Embryonic facial prominence (tissue), 1 donor: Measurements from ENCODE around the gene TPM1.

Source experiments
- DNase-seq: peaks from one replicate; pipeline ENCODE4 v3.0.0-alpha.2; 2016; ENCODE audit errors: extremely low spot score

TPM1 gene

GRCh38 chr15:63075015-63075983 is 32.8 kb downstream of the TPM1 start:
- no peak for DNase-seq

- DNase-seq: no peak
These were observed 33.6 kb downstream of the TPM1 start for GRCh38 chr15:63075984-63076713.

GRCh38 chr15:63076714-63077046 is 34.1 kb downstream of the TPM1 start:
- no peak for DNase-seq

- DNase-seq: no peak
These were observed 35.4 kb downstream of the TPM1 start for GRCh38 chr15:63077952-63078351.

DNA sequence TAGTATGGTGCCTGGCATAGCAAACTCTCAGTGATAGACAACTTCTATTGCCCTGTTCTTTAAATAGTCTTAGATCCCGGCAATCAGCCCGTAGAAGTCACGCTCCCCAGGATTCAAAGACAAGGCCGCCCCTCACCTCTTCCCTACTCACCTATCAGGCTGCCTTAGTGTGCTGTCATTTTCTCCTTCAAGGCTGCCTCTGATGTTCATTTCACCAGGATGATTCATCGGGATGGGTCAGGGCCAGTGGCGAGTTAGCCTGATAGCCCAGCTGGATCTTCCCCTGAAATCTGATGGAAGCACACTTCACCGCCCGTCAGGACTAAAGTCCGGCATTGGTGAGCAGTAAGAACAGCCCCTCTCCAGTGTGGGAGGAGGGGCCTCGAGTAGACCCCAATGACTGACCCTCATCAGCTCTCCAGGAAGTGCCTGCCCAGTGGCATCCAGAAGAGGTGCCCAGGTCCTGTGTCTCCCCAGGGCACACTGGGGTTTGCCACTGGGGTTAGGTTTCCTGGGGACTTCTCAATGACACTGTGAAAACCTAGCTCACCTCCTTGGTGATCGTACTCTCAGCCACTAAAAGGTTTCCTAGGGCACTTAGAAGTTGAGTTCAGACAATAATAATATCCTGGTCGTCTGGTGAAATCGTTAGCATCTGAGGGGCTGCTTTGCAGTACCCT is 37.5 kb downstream of the TPM1 start:
- DNase-seq: no peak

DNA sequence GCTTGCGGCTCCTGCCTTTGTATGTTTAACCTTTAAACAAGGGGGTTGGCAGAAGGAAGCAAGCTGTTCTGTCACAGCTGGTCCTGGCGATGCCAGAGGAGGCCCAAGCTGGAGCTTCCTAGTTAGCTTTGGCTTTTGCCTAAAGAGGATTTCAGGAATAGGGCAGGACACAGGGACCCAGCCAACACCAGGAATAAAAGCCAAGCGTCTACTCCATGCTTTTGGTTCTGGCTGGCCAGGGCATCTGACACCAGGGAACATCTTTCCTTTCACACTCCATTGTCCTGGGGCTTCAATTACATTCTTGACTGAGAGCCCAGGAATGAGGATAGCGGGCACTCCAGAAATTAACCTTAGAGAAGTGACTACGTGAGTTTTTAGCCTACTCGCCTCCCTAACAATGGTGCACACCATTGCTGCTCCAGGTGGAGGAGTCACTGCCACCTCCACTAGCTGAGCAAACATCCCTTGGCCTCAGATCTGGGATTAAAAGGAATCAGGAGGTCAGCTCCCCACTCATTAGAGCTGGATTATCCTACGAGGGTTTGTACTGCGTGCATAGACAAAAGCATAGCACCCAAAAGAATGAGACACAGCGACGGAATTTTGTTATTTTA is 38.2 kb downstream of the TPM1 start:
- DNase-seq: no peak

GRCh38 chr15:63082366-63082765 is 39.8 kb downstream of the TPM1 start:
- no peak for DNase-seq

DNA sequence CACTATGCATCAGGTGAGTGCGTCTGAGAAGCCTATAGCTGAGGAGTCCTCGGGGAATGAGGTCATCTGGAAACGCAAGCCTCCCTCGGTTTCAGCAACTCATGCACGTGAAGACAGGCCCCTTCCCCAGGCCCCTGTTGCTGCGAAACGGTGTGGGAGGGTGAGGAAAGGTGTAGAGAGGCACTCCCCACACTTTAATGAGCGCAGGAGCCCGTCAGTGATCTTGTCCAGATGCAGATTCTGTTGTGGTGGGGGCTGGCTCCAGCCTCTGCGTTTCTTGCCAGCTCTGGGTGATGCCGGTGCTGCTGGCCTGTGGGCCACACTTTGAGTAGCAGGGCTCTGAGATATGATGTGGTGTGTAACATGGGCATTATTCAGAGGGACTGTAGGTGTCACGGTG is 40.5 kb downstream of the TPM1 start:
- no peak for DNase-seq

- no peak for DNase-seq
These were observed 41.0 kb downstream of the TPM1 start for GRCh38 chr15:63083541-63083940.

DNA sequence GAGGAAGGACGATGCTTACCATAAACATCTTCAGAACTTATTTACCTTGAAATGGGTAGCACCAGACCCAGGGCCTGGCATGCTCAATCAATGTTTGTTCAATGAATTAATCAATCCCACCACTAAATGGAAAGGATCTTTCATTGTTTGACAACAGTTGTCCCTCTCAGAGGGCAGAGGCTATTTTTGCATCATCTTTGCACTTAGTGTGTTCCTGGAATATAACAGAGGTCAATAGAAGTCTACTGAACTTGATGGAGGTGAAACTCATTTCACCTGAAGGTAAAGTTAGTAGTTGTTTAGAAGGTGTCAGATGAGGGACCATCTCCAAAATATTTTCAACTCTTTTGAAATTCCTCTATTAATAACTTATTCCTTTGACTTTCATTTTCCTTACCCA is 42.3 kb downstream of the TPM1 start:
- no peak for DNase-seq

DNA sequence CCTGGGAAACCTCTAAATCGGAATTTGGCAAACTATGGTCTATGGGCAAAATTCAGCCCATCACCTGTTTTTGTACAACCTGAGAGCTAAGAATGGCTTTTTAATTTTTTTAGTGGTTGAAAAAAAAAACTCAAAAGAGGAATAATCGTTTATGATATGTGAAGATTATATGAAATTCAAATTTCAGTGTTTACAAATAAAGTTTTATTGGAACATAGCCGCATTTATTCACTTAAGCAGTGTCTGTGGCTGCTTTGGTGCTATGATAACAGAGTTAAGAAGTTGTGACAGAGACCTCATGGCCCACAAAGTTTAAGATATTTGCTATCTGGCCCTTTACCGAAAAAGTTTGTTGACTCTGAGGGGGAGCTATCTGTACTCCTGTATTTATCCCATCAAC is 42.7 kb downstream of the TPM1 start:
- DNase-seq: no peak

- no peak for DNase-seq
These were observed 43.7 kb downstream of the TPM1 start for GRCh38 chr15:63086271-63086670.

DNA sequence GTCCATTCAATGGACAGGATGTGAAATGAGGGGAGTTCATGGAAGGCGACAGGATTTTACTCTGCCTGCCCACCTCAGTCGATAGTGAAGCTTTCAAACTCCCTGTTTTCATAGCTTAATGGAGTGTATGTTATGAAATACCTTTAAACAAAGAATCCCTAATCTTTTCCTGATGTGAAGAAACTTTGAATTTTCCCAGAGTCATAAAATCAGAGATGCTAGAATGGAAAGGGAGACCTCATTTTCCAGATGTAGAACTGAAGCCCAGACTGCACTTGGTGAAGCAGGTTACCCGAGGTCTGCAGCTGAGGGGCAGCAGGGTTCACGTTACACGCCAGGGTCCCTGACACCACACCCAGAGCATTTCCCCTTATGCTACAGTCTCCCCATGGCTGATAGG is 44.4 kb downstream of the TPM1 start:
- no peak for DNase-seq

GRCh38 chr15:63088533-63089245 is 46.1 kb downstream of the TPM1 start:
- DNase-seq: no peak

GRCh38 chr15:63089260-63090043 is 46.9 kb downstream of the TPM1 start:
- no peak for DNase-seq

GRCh38 chr15:63090472-63090871 is 47.9 kb downstream of the TPM1 start:
- DNase-seq: no peak

DNA sequence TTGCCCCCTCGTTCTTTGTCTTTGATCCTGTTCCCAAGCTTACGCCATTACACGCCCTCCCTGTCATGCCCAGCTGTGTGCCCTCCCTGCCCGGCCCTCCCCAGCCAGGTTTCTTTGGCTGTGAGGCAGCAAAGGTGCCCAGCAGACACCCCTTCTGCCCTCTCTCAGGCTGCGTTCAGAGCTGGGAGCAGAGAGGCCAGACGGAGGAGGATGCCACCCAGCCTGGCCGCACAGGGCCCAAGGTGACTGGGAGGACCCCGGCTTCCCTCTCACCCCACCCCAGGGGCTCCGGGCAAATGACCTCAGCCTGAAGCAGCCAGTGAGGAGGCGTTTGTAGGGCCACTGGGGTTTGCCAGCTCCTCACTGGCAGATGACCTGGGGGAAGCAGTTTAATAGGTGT is 48.3 kb downstream of the TPM1 start:
- DNase-seq: no peak

DNA sequence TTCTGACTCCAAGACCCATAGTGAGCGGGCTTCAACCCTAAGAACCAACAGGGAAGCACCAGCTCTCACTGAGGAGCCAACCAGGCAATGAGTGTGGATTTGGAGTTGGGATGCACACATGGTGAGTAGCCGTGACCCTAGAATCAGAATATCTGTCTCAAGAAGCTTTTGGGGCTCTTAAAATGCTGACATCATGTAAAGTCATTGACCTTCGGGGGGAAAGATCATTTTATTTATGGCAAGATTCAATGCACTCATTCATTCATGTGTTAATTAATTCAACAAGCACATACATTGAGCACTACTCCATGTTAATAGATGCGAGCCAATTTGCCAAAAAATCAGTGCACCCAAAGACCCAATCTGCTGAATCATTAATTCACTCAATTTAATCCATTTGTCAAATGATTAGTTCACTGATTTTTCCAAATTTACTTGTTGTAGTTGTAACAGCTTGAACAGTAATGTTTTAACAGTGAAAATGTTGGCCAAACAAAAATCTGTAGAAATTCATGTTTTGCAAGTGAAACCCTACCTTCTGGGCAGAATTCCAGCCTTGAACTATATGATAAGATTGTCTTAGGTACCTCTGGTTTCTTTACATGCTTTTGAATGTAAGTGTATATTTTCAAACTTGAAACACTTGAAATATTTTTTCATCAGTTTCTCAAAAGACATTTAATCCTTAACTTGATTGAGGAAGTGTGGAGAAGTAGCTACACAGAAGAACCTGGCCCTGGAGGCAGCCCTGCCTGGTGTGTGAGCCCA is 49.3 kb downstream of the TPM1 start:
- no peak for DNase-seq

- peak; percentile 47 for DNase-seq
These were observed 51.1 kb downstream of the TPM1 start for GRCh38 chr15:63093486-63094205.
